Measurements from ENCODE around the gene CLDN5. TPM values are rescaled to one million over a fixed set of nuclear protein-coding genes. Genes with fewer than 3 reads are reported as not detected.

Gene CLDN5
- total and polyA plus RNA-seq, 2 of the 4 experiments (the other 2 are of a cell fraction): 0.18 to 0.21 TPM

- no peak overlapping the region for H2BK5ac ChIP-seq (ENCODE audit: low read depth, low read length, poor library complexity, severe bottlenecking)
- in situ Hi-C loops (cut with MboI; ENCODE audit: low sequenced_read_pairs) (no loop called here), dilution Hi-C loops (cut with HindIII; ENCODE audit: low sequenced_read_pairs, unreplicated experiment) (no loop called here), intact Hi-C loops (cut with micrococcal nuclease) (no loop called here)
- no peaks in the 10 kb centered on the region; the same call in 1 of the 2 replicates for H3K9me3 ChIP-seq (ENCODE audit: control insufficient read depth, insufficient read depth, low read length)
- H3K56ac ChIP-seq (ENCODE audit: extremely low read depth, insufficient read depth, low read length): no peak overlapping the region
- no peak overlapping the region for H2BK15ac ChIP-seq (ENCODE audit: low read depth, low read length)
- H4K5ac ChIP-seq (ENCODE audit: low read depth, low read length): no peak overlapping the region
- no peak overlapping the region for H2BK20ac ChIP-seq (ENCODE audit: low read depth, low read length)
- H3K18ac ChIP-seq (ENCODE audit: low read depth, low read length): no peak overlapping the region
- ATAC-seq (ENCODE audit: low read depth) (no peak), DNase-seq (no peak)
- no peaks in the 10 kb centered on the region for H3K36me3 ChIP-seq (ENCODE audit: control insufficient read depth, insufficient read depth, low read length)
- H2AK9ac ChIP-seq (replicated peaks; ENCODE audit: low read depth, low read length, poor library complexity): no peak overlapping the region
- no peaks in the 10 kb centered on the region for H3K9me1 ChIP-seq (ENCODE audit: insufficient read depth, low read length)
- H3K4me3 ChIP-seq (ENCODE audit: insufficient read depth, low read depth, low read length): no peak overlapping the region
- H2AK5ac ChIP-seq (ENCODE audit: low read depth, low read length): no peak overlapping the region
- WGBS, 2 experiments (ENCODE audit: extremely low coverage in 2 of 2, insufficient read length in 1 of 2): 96% methylated on average over 8 of the region's 12 CpGs; no CpG with 5 or more reads in 1 of the 2 experiments
- no peak overlapping the region for H3K4me2 ChIP-seq (ENCODE audit: low read depth, low read length)
- POLR2A ChIA-PET (ENCODE audit: unreplicated experiment): no interaction called here
- no peak overlapping the region for H3K4ac ChIP-seq (ENCODE audit: low read depth, low read length)
- no peak overlapping the region for H2AFZ ChIP-seq (replicated peaks; ENCODE audit: low read length, poor library complexity)
- no peak overlapping the region for H3K9ac ChIP-seq (ENCODE audit: low read depth, low read length)
- TF ChIP-seq NFE2L2 (IDR thresholded peaks at IDR 0.05; ENCODE audit: low read depth, low read length): no peak
- TF ChIP-seq SMC3 (IDR thresholded peaks at IDR 0.05; ENCODE audit: low read depth, low read length): no peak
- TF ChIP-seq CHD1 (IDR thresholded peaks at IDR 0.05; ENCODE audit: low read depth, low read length): no peak
- H3K4me1 ChIP-seq (ENCODE audit: control insufficient read depth, insufficient read depth, low read length): no peaks in the 10 kb centered on the region
- no peak overlapping the region for H3K14ac ChIP-seq (replicated peaks; ENCODE audit: low read depth, low read length)
- no peak overlapping the region for H3K27ac ChIP-seq (ENCODE audit: insufficient read depth, low read length)
- CTCF ChIA-PET: no interaction called here
- H3K27me3 ChIP-seq (ENCODE audit: control insufficient read depth, insufficient read depth, low read length): no peaks in the 10 kb centered on the region
- no peak overlapping the region for H4K91ac ChIP-seq (ENCODE audit: insufficient read depth, low read depth, low read length)
- no peak overlapping the region for H3K23ac ChIP-seq (ENCODE audit: low read depth, low read length)
- H2BK120ac ChIP-seq (ENCODE audit: low read depth, low read length): no peak overlapping the region
- no TSS peak for BruUV-seq (replicated peaks)
- no peaks in the 10 kb centered on the region for H3K79me1 ChIP-seq (ENCODE audit: low read depth in 1 of 2, low read length in 2 of 2)
- no peaks in the 10 kb centered on the region; the same call in 1 of the 2 replicates for H4K20me1 ChIP-seq (ENCODE audit: insufficient read depth, low read length)
- H4K8ac ChIP-seq (ENCODE audit: low read depth in 2 of 2, low read length in 2 of 2): no peak overlapping the region
Measured at GRCh38 chr22:19515654-19516377, 8.4 kb downstream of the CLDN5 start.
